Measurements from ENCODE around the gene RNPC3. TPM values are rescaled to one million over a fixed set of nuclear protein-coding genes. Genes with fewer than 3 reads are reported as not detected.
A peak's percentile ranks its signal among the peaks of the same experiment; 100 is the strongest.

RNPC3 gene
- total RNA-seq, 1 donor from 2014 or later = 9.4 TPM

DNA sequence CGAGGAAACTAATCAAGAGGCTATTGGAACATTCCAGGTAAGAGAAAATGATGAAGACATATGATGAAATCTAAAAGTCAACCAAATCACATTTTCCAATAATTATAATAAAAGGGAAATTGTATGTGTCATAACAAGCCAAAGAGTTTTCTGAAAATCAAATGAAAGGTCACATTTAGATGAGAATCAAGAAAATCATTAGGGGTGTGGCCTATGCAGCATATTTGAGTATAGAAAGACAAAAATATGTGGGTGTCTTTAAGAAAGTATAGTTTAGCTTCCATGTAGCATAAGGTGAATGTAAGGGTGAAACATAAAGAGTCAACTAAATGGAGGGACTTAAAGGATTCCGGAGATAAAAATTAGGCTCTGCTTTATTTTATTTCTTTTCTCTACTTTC is 9.2 kb upstream of the RNPC3 start:
- Histone ChIP-seq H3K4me3 (ENCODE audit: low read length in 3 of 3) (no peak overlapping the region), H3K9me3 (ENCODE audit: control insufficient read depth in 3 of 3, low read length in 3 of 3) (no peaks in the 10 kb centered on the region), H3K4me1 (ENCODE audit: control insufficient read depth in 3 of 3, insufficient read depth in 3 of 3, low read length in 3 of 3) (no peaks in the 10 kb centered on the region), H3K27me3 (ENCODE audit: control insufficient read depth in 3 of 3, insufficient read depth in 3 of 3, low read length in 3 of 3) (no peaks in the 10 kb centered on the region), H3K9ac (ENCODE audit: low read depth in 1 of 3, low read length in 3 of 3) (no peak overlapping the region), H3K36me3 (ENCODE audit: control insufficient read depth in 3 of 3, insufficient read depth in 3 of 3, low read length in 3 of 3) (no peaks in the 10 kb centered on the region), H3K27ac (ENCODE audit: low read depth, low read length) (no peak overlapping the region)

- Histone ChIP-seq H3K27me3 (ENCODE audit: control insufficient read depth in 3 of 3, insufficient read depth in 3 of 3, low read length in 3 of 3) (no peaks in the 10 kb centered on the region), H3K4me1 (ENCODE audit: control insufficient read depth in 3 of 3, insufficient read depth in 3 of 3, low read length in 3 of 3) (no peaks in the 10 kb centered on the region), H3K9me3 (ENCODE audit: control insufficient read depth in 3 of 3, low read length in 3 of 3) (no peaks in the 10 kb centered on the region), H3K27ac (ENCODE audit: low read depth, low read length) (no peak overlapping the region), H3K9ac (ENCODE audit: low read depth in 1 of 3, low read length in 3 of 3) (no peak overlapping the region), H3K36me3 (ENCODE audit: control insufficient read depth in 3 of 3, insufficient read depth in 3 of 3, low read length in 3 of 3) (no peaks in the 10 kb centered on the region), H3K4me3 (ENCODE audit: low read length in 3 of 3) (no peak overlapping the region)
Observed at GRCh38 chr1:103516693-103517092, 8.8 kb upstream of the RNPC3 start.

- no peaks in the 10 kb centered on the region for H3K27me3 ChIP-seq (ENCODE audit: control insufficient read depth in 3 of 3, insufficient read depth in 3 of 3, low read length in 3 of 3)
- H3K36me3 ChIP-seq (ENCODE audit: control insufficient read depth in 3 of 3, insufficient read depth in 3 of 3, low read length in 3 of 3) = no peaks in the 10 kb centered on the region
- no peak overlapping the region for H3K9ac ChIP-seq (ENCODE audit: low read depth in 1 of 3, low read length in 3 of 3)
Observed at GRCh38 chr1:103517380-103518047, 8.0 kb upstream of the RNPC3 start.

DNA sequence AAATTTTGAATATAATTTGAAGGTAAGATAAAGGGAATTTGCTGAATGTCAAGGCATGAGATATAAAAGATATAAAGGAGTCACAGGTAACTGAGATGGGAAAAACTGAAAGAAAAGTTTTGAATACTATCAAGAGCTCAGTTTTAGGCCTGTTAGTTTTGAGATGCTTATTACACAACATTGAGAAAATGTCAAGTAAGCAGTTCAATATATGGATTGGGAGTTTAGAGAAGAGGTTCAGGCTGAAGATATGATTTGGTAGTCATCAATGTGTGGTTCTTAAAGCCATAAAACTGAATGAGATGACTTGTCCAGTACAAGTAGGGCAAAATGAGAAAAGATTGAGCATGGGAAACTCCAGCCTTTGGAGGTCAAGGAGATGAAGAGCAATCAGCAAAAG is 4.7 kb upstream of the RNPC3 start:
- no peaks in the 10 kb centered on the region for H3K27me3 ChIP-seq (ENCODE audit: control insufficient read depth in 3 of 3, insufficient read depth in 3 of 3, low read length in 3 of 3)
- H3K4me3 ChIP-seq (ENCODE audit: low read length in 3 of 3) = no peak overlapping the region
- no peaks in the 10 kb centered on the region for H3K36me3 ChIP-seq (ENCODE audit: control insufficient read depth in 3 of 3, insufficient read depth in 3 of 3, low read length in 3 of 3)
- no peaks in the 10 kb centered on the region for H3K9me3 ChIP-seq (ENCODE audit: control insufficient read depth in 3 of 3, low read length in 3 of 3)
- peaks cover 0 to 7% (median 0%) of the 10 kb centered on the region in 3 donors for H3K4me1 ChIP-seq (ENCODE audit: control insufficient read depth in 3 of 3, insufficient read depth in 3 of 3, low read length in 3 of 3)
- no peak overlapping the region for H3K9ac ChIP-seq (ENCODE audit: low read depth in 1 of 3, low read length in 3 of 3)
- H3K27ac ChIP-seq (ENCODE audit: low read depth, low read length) = no peak overlapping the region

More at GRCh38 chr1:103517380-103518047, 8.0 kb upstream of the RNPC3 start:
- H3K4me1 ChIP-seq (ENCODE audit: control insufficient read depth in 3 of 3, insufficient read depth in 3 of 3, low read length in 3 of 3) = no peaks in the 10 kb centered on the region
- no peaks in the 10 kb centered on the region for H3K9me3 ChIP-seq (ENCODE audit: control insufficient read depth in 3 of 3, low read length in 3 of 3)
- no peak overlapping the region for H3K4me3 ChIP-seq (ENCODE audit: low read length in 3 of 3)
- H3K27ac ChIP-seq (ENCODE audit: low read depth, low read length) = no peak overlapping the region

DNA sequence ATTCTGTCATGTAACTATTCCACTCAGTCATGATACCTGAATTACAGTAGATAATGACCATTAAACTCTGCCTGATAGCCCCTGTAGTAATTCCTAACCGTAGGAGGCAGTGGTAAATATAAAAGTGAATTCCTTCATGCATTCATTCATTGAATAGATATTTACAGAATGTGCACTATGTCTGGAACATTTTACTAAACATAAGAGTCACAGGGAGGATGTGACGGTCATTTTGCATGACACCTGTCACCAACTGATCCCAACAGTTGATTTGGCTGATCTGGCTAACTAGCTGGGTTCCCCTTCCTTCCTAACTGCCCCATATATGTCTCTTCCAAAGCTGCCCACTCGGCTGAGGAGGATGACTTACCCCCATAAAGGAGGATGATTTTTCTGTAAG is 2.2 kb upstream of the RNPC3 start:
- no peak overlapping the region for H3K9ac ChIP-seq (ENCODE audit: low read depth in 1 of 3, low read length in 3 of 3)
- H3K4me1 ChIP-seq (ENCODE audit: control insufficient read depth in 3 of 3, insufficient read depth in 3 of 3, low read length in 3 of 3) = peaks cover 6 to 14% (median 7%) of the 10 kb centered on the region in 3 donors
- H3K9me3 ChIP-seq (ENCODE audit: control insufficient read depth in 3 of 3, low read length in 3 of 3) = no peaks in the 10 kb centered on the region
- H3K27ac ChIP-seq (ENCODE audit: low read depth, low read length) = no peak overlapping the region
- no peaks in the 10 kb centered on the region for H3K27me3 ChIP-seq (ENCODE audit: control insufficient read depth in 3 of 3, insufficient read depth in 3 of 3, low read length in 3 of 3)
- H3K36me3 ChIP-seq (ENCODE audit: control insufficient read depth in 3 of 3, insufficient read depth in 3 of 3, low read length in 3 of 3) = no peaks in the 10 kb centered on the region
- H3K4me3 ChIP-seq (ENCODE audit: low read length in 3 of 3) = no peak overlapping the region

DNA sequence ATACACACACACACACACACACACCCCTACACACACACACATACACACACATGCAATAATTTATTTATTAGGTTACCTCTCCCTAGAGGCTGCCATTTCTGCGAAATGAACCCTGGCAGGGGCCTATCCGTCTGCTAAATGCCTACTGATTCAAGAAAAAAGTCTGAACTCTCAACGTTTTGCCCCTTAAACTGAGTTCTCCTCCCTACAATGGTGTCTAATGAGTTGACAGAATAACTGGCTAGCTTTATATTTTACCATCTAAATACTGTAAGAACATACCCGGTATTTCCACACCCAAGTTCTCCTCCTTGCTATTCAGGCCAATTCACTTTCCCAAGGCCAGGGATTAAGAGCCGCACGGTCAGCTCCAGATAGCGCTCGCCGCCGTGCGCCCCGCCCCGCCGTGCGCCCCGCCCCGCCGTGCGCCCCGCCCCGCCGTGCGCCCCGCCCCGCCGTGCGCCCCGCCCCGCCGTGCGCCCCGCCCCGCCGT is 339 bp upstream of the RNPC3 start:
- H3K27me3 ChIP-seq (ENCODE audit: control insufficient read depth in 3 of 3, insufficient read depth in 3 of 3, low read length in 3 of 3) = no peaks in the 10 kb centered on the region
- no peaks in the 10 kb centered on the region for H3K9me3 ChIP-seq (ENCODE audit: control insufficient read depth in 3 of 3, low read length in 3 of 3)
- peaks cover 7 to 19% (median 13%) of the 10 kb centered on the region in 3 donors for H3K4me1 ChIP-seq (ENCODE audit: control insufficient read depth in 3 of 3, insufficient read depth in 3 of 3, low read length in 3 of 3)
- no peaks in the 10 kb centered on the region for H3K36me3 ChIP-seq (ENCODE audit: control insufficient read depth in 3 of 3, insufficient read depth in 3 of 3, low read length in 3 of 3)
- H3K4me3 ChIP-seq (ENCODE audit: low read length in 3 of 3) = peak overlapping the region; percentile 62 to 71 (median 65)
- peak overlapping the region; percentile 28 for H3K27ac ChIP-seq (ENCODE audit: low read depth, low read length)
- peak overlapping the region; percentile 34 to 54 (median 47) for H3K9ac ChIP-seq (ENCODE audit: low read depth in 1 of 3, low read length in 3 of 3)

DNA sequence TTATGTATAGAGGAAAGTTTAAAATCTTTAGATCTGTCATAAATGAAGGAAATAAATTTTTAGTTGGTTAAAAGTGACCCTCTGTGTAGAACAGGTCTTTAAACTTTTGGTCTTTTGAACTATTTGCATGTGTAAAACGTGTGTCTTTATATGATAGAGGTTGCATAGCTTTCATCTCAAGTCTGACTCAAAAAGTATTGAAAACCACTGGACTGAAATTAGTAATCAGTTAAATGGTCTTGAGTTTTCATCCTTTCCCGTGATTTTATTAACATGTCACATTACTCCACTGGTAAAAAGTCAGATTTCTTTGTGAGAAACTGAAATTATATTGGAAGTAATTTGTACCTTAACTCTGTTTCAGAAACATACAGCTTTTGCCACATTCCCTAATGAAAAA is 1.8 kb downstream of the RNPC3 start:
- Histone ChIP-seq H3K4me1 (ENCODE audit: control insufficient read depth in 3 of 3, insufficient read depth in 3 of 3, low read length in 3 of 3) (peaks cover 7 to 19% (median 13%) of the 10 kb centered on the region in 3 donors), H3K36me3 (ENCODE audit: control insufficient read depth in 3 of 3, insufficient read depth in 3 of 3, low read length in 3 of 3) (peaks cover 2 to 8% (median 2%) of the 10 kb centered on the region in 3 donors), H3K27ac (ENCODE audit: low read depth, low read length) (no peak overlapping the region), H3K4me3 (ENCODE audit: low read length in 3 of 3) (peak overlapping the region; percentile 87 to 94 (median 92)), H3K9ac (ENCODE audit: low read depth in 1 of 3, low read length in 3 of 3) (peak overlapping the region in 2 of 3 donors; percentile 37 to 96), H3K9me3 (ENCODE audit: control insufficient read depth in 3 of 3, low read length in 3 of 3) (no peaks in the 10 kb centered on the region), H3K27me3 (ENCODE audit: control insufficient read depth in 3 of 3, insufficient read depth in 3 of 3, low read length in 3 of 3) (no peaks in the 10 kb centered on the region)

DNA sequence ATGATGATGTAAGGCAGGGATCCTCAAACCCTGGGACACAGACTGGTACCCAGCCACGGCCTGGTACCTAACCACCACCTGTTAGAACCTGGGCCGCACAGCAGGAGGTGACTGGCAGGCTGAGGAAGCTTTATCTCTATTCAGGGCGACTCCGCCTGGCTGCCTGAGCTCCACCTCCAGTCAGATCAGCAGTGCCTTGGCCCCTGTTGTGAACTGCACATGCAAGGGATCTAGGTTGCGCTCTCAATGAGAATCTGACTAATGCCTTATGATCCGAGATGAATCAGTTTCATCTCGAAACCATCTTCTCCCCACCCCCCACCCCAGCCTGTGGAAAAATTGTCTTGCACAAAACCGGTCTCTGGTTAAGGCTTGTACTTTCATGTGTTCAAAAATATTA is 4.2 kb downstream of the RNPC3 start:
- Histone ChIP-seq H3K4me1 (ENCODE audit: control insufficient read depth in 3 of 3, insufficient read depth in 3 of 3, low read length in 3 of 3) (peaks cover 7 to 19% (median 11%) of the 10 kb centered on the region in 3 donors), H3K9me3 (ENCODE audit: control insufficient read depth in 3 of 3, low read length in 3 of 3) (no peaks in the 10 kb centered on the region), H3K27ac (ENCODE audit: low read depth, low read length) (no peak overlapping the region), H3K4me3 (ENCODE audit: low read length in 3 of 3) (no peak overlapping the region), H3K27me3 (ENCODE audit: control insufficient read depth in 3 of 3, insufficient read depth in 3 of 3, low read length in 3 of 3) (no peaks in the 10 kb centered on the region), H3K36me3 (ENCODE audit: control insufficient read depth in 3 of 3, insufficient read depth in 3 of 3, low read length in 3 of 3) (peaks cover 2 to 14% (median 2%) of the 10 kb centered on the region in 3 donors), H3K9ac (ENCODE audit: low read depth in 1 of 3, low read length in 3 of 3) (no peak overlapping the region)

DNA sequence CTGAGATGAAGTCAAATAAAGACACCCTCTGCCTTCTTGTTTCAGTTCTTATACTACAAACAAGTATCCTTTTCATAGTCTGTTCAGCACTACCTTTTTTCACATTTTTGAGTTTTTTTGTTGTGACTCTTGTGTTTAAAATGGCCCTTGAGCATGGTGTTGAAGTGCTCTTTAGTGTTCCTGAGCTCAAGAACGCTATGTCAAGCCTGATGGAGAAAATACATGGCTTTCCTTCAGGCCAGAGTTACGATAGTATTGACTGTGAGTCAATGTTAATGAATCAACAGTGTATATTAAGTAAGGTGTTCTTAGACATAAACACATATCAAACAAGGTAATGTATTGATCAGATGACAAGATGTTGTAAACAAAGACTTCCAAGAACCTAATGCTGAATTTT is 12.7 kb downstream of the RNPC3 start:
- Histone ChIP-seq H3K9ac (ENCODE audit: low read depth in 1 of 3, low read length in 3 of 3) (no peak overlapping the region), H3K36me3 (ENCODE audit: control insufficient read depth in 3 of 3, insufficient read depth in 3 of 3, low read length in 3 of 3) (peaks cover 27 to 52% (median 50%) of the 10 kb centered on the region in 3 donors), H3K4me3 (ENCODE audit: low read length in 3 of 3) (no peak overlapping the region), H3K27me3 (ENCODE audit: control insufficient read depth in 3 of 3, insufficient read depth in 3 of 3, low read length in 3 of 3) (no peaks in the 10 kb centered on the region), H3K4me1 (ENCODE audit: control insufficient read depth in 3 of 3, insufficient read depth in 3 of 3, low read length in 3 of 3) (no peaks in the 10 kb centered on the region), H3K27ac (ENCODE audit: low read depth, low read length) (no peak overlapping the region), H3K9me3 (ENCODE audit: control insufficient read depth in 3 of 3, low read length in 3 of 3) (no peaks in the 10 kb centered on the region)

- H3K27ac ChIP-seq (ENCODE audit: low read depth, low read length) = no peak overlapping the region
- no peaks in the 10 kb centered on the region for H3K4me1 ChIP-seq (ENCODE audit: control insufficient read depth in 3 of 3, insufficient read depth in 3 of 3, low read length in 3 of 3)
- H3K36me3 ChIP-seq (ENCODE audit: control insufficient read depth in 3 of 3, insufficient read depth in 3 of 3, low read length in 3 of 3) = peaks cover 32 to 57% (median 53%) of the 10 kb centered on the region in 3 donors
- no peak overlapping the region for H3K9ac ChIP-seq (ENCODE audit: low read depth in 1 of 3, low read length in 3 of 3)
- H3K4me3 ChIP-seq (ENCODE audit: low read length in 3 of 3) = no peak overlapping the region
- no peaks in the 10 kb centered on the region for H3K9me3 ChIP-seq (ENCODE audit: control insufficient read depth in 3 of 3, low read length in 3 of 3)
- no peaks in the 10 kb centered on the region for H3K27me3 ChIP-seq (ENCODE audit: control insufficient read depth in 3 of 3, insufficient read depth in 3 of 3, low read length in 3 of 3)
Observed at GRCh38 chr1:103541431-103541830, 15.9 kb downstream of the RNPC3 start.
